HG03457 (cell line): ENCODE results near the gene PCDH10.

Experiments used
- ATAC-seq: cut with Tn5 transposase; IDR thresholded peaks from one replicate; pipeline ENCODE4 v1.9.1; 2021; ENCODE audit warnings: moderate number of reproducible peaks; ENCODE audit not compliant: unreplicated experiment

PCDH10 gene

GRCh38 chr4:133150486-133151340, 1.6 kb downstream of the PCDH10 start:
- no peak for ATAC-seq

- no peak for ATAC-seq
These were observed 2.2 kb downstream of the PCDH10 start for GRCh38 chr4:133151341-133151690.

- no peak for ATAC-seq
These were observed 2.7 kb downstream of the PCDH10 start for GRCh38 chr4:133151691-133152329.

GRCh38 chr4:133152330-133152821, 3.3 kb downstream of the PCDH10 start:
- no peak for ATAC-seq

- ATAC-seq = no peak
These were observed 3.9 kb downstream of the PCDH10 start for GRCh38 chr4:133152831-133153481.

GRCh38 chr4:133154725-133155124, 5.6 kb downstream of the PCDH10 start:
- no peak for ATAC-seq

- ATAC-seq = no peak
These were observed 7.0 kb downstream of the PCDH10 start for GRCh38 chr4:133156096-133156495.

GRCh38 chr4:133156556-133156955, 7.5 kb downstream of the PCDH10 start:
- no peak for ATAC-seq

GRCh38 chr4:133157460-133158160, 8.5 kb downstream of the PCDH10 start:
- no peak for ATAC-seq

GRCh38 chr4:133160853-133161252, 11.8 kb downstream of the PCDH10 start:
- no peak for ATAC-seq

GRCh38 chr4:133161570-133162295, 12.6 kb downstream of the PCDH10 start:
- ATAC-seq = no peak

GRCh38 chr4:133162941-133163340, 13.8 kb downstream of the PCDH10 start:
- no peak for ATAC-seq

GRCh38 chr4:133178956-133179355, 29.9 kb downstream of the PCDH10 start:
- no peak for ATAC-seq

GRCh38 chr4:133186210-133186609, 37.1 kb downstream of the PCDH10 start:
- no peak for ATAC-seq

GRCh38 chr4:133186845-133187244, 37.8 kb downstream of the PCDH10 start:
- no peak for ATAC-seq

- no peak for ATAC-seq
These were observed 39.5 kb downstream of the PCDH10 start for GRCh38 chr4:133188433-133189146.

- no peak for ATAC-seq
These were observed 40.0 kb downstream of the PCDH10 start for GRCh38 chr4:133189147-133189517.

- ATAC-seq = no peak
These were observed 41.0 kb downstream of the PCDH10 start for GRCh38 chr4:133190098-133190497.

- ATAC-seq = no peak
These were observed 59.7 kb downstream of the PCDH10 start for GRCh38 chr4:133208694-133209285.

GRCh38 chr4:133233922-133234321, 84.8 kb downstream of the PCDH10 start:
- no peak for ATAC-seq
